Measurements from ENCODE around the gene THOP1.
A peak's percentile ranks its signal among the peaks of the same experiment; 100 is the strongest.

Gene THOP1

DNA sequence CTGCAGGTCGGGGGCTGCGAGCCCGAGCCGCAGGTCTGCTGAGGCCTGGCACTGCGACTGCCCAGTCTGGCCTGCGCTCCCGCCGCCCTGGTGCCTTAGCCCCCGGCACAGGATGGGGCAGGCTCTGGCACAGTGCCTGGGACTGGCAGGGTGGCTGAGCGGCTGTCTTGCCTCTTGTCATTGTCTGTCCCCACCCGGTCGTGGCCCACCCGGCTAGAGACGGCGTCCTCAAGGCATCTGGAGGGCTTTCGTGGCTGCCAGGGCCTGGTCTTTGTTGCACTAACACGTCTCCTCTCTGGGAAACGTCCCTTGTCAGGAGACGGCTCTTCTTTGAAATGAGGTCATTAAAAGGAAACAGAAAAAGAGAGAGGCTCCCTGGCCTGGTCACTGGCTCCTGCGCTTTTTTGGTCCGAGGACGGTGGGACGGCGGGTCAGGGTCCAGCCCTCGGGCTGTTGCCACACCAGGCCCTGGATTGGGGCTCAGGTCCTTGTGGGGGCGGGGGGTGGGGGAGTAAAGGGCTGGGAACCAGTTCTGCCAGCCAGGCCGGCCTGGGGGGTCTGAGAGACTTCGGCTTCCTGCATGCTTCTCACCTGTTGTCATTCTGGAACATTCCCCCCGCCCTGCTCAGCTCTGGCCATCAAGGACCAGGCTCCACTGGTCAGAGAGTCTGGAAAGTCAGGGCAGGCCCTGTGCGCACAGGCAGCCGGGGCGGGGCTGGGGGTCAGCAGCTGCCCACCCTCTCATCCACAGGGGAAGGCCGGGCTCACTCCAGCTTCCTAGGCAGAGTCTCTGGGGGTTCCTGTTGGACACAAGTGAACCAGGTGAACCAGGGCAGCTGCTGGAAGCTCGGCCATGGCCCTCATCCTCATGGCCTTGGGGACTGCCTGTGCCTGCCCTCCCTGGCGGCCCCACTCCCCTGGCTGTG lies 28.2 kb downstream of the THOP1 start:
- no peak overlapping the region for H3K27ac ChIP-seq
- no peak for DNase-seq (ENCODE audit: low read depth, low spot score)

DNA sequence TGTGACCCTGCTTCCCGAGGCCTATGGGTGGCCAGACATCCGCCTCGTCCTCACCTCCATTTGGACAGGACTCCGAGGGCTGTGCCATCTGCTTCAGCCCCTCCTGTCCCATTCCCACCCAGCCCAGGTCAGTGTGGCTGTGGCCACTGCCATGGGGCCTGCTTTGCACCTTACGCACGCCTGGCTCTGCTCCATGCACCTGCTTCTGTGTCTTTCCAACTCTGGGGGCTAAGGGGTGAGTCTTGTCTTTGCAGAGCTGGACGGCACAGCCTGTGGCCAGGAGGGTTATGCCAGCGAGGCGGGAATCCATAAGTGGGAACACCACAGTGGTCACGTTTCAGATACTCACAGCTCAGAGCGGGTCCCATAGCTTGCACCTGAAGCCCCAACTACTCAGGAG lies 29.1 kb downstream of the THOP1 start:
- no peak overlapping the region for H3K27ac ChIP-seq
- no peak for DNase-seq (ENCODE audit: low read depth, low spot score)

DNA sequence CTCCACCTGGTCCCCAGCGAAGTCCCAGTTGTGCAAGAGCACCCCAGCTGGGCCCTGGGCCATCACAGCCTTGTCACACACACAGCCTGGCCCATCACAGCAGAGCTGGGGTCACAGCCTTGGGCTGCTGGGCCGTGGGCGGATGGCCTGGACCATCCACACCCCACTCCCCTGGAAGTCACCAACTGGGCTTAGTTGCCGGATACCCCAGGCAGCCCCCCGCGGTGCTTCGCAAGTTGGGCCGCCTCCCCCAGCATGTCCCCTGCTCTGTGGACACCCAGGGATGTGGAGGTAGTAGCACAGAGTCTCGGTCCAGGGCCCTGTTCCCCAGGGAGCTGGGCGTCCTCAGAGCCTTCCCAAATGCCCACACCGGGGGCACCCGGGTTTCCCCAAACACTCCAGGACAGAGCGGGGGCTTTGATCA lies 29.9 kb downstream of the THOP1 start:
- DNase-seq (ENCODE audit: low read depth, low spot score) = no peak
- no peak overlapping the region for H3K27ac ChIP-seq

DNA sequence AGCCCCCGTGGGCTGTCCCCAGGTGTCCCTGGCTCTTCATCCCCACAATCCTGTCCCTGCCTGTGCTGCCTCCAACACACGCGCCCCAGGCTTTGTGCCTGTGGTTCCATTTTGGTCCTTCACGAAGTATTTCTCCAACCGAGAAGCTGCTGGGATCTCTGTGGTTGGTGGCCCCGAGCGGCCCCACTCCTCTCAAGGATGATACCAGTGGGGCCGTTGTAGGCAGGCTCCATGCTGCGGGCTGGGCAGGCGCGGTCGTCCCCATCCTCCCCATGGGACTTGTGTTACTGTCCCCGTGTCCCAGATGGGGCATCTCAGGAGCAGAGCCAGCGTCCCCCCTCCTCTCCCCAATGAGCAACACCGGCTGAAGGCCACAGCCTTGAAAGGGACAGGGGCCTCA lies 30.6 kb downstream of the THOP1 start:
- DNase-seq (ENCODE audit: low read depth, low spot score) = no peak
- no peak overlapping the region for H3K27ac ChIP-seq

DNA sequence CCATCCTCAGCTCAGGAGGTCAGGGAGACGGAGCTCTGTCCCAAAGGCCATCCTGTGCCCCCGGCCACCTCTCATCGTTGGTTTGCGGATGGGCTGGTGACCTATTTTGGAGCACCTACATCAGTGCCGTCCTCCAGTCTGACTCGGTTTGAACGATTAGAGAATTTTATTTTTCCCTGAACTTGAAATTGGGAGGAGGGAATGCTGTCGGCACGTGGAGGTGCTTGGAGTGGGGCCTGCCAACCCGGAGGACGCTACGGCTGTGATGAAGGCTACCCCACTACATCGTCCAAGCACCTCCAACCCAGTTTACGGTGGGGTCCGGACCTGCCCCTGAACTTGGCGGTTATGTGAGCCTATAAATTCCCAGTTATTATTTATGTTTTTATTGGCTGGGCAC lies 31.3 kb downstream of the THOP1 start:
- DNase-seq (ENCODE audit: low read depth, low spot score) = no peak
- no peak overlapping the region for H3K27ac ChIP-seq

DNA sequence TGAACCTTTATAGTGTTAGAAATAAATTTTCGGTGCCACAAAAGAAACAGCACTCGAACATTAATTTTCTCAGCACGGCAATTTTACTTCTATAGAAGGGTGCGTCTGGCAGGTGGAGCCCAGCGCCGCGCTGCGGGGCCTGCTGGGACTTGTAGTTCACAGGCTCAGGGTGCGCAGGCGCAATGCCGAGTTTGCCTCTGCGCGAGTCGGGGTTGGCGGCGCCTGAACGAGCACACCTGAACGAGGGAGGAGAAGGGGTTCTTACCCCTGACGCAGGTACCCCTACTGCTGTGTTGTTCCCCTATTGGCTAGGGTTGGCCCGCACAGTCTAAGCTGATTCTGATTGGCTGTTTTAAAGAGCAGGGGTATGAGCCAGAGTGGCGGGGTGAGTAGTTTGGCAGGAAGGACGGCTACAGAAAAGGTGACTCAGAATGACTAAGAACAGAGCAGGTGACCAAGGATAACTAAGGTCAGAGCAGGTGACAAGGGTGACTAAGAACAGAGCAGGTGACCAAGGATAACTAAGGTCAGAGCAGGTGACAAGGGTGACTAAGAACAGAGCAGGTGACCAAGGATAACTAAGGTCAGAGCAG lies 32.0 kb downstream of the THOP1 start:
- peak overlapping the region; percentile 45 for H3K27ac ChIP-seq
- DNase-seq (ENCODE audit: low read depth, low spot score) = peak; percentile 14

DNA sequence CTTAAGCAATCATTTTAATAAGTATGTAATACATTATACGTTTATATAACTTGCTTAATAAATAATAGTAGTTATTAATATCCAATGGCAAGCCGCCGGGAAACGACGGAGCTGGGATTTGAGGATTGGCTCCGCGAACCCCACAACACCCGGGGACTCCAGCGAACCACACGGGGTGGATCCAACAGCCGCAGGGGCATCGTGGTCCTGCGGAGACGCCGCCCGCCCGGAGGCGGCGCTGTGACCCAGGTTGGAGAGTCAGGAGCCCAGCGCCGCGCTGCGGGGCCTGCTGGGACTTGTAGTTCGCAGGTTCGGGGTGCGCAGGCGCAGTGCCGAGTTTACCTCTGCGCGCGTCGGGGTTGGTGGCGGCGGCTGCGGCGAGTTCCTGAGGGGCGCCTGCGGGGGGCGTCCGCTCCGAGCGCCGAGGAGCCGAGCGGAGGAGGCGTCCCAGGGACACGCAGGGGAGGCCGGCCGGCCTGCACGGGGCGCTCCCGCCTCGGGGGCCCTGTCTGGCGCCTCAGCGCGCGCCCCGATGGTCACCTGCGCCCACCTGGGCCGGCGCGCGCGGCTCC lies 34.3 kb downstream of the THOP1 start, which contains the start of gene ZNF554:
Gene ZNF554, plus strand, starts transcription at position 329 of the 572 bp plus-strand sequence. Its CDS starts 204 bp downstream, at position 533.
- H3K27ac ChIP-seq = peak within 1 kb of the TSS; percentile 45
- DNase-seq (ENCODE audit: low read depth, low spot score) = peak; percentile 73

DNA sequence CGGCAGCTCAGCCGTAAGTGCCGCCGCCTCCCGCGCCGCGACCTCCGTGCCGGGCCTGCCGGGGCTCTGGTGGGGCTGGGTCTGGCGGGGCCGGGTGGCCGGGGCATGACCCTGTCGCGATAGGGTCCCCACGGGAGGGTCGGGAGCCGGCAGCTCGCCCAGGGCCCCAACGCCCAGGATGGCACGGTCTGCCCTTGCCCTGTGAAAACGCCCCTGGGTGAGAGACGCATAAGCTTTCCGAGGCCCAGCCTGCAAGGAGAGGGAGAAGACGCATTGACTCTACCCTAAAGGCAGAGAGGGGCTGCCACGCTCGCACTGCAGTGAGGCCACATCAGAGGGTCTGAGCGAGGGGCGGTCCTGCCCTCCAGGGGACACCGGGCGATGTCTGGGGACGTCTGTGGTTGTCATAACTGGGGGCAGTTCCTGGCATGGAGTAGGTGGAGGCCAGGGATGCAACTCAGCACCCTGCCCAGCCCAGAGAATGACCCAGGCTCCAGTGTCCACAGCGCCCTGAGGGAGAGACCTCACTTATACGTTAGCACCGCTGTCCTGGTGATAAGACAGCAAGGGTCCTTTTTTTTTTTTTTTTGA lies 34.9 kb downstream of the THOP1 start:
- DNase-seq (ENCODE audit: low read depth, low spot score) = no peak
- H3K27ac ChIP-seq = no peak overlapping the region

DNA sequence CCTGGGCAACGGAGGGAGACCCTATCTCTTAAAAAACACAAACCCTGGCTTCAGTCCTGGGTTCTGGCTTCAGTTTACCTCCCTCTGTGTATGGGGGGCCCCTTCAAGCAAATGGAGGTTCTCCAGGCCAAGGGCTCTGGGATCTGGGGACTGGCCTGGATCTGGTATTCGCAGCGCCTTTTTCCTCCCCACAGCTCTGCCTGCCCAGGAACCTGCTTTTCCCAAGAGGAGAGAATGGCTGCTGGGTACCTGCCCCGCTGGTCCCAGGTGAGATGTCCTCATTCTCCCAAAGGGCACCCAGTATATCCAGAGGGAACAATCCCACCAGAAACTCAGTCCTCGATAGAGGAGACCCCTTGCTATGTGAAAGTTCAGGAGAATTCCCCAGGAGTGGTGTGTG lies 37.5 kb downstream of the THOP1 start:
- DNase-seq (ENCODE audit: low read depth, low spot score) = no peak
- no peak overlapping the region for H3K27ac ChIP-seq

DNA sequence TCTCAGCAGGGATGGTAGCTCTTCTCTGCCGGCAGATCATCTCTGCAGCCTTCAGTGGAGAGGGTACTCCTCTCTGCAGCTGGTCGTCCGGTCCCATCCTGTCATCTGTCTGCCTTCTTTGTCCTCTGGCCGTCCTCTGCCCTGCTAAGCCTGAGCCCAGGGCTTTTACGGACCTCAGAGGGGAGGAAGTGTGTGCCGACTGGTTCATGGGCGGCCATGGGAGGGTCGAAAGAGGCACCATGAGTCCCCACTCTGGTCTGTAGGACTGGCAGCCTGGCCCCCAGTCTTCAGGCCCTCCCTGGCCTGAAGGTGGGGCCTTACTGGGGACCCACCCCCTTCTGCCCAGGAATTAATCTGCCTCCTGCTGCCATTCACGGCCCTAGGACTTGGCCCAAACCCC lies 38.3 kb downstream of the THOP1 start:
- no peak for DNase-seq (ENCODE audit: low read depth, low spot score)
- no peak overlapping the region for H3K27ac ChIP-seq

DNA sequence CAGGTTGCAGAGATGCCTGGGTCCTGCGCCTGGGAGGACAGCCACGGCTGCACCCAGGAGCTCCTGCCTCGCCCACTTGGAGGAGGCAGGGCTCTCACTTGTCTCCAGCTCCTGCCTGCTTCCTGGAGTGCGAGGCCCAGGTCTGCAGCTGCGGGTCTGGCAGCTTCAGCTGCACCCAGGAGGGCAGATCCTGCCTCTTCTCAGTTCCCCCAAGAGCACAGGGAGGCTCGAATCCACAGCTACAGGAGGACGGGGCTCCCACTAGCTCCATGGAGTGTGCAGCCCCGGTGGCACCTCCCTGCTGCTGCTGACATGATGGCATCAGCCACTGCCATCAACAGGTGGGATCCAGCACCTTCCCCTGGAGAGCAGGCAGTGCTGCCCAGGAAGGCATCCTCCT lies 38.8 kb downstream of the THOP1 start:
- DNase-seq (ENCODE audit: low read depth, low spot score) = no peak
- no peak overlapping the region for H3K27ac ChIP-seq

DNA sequence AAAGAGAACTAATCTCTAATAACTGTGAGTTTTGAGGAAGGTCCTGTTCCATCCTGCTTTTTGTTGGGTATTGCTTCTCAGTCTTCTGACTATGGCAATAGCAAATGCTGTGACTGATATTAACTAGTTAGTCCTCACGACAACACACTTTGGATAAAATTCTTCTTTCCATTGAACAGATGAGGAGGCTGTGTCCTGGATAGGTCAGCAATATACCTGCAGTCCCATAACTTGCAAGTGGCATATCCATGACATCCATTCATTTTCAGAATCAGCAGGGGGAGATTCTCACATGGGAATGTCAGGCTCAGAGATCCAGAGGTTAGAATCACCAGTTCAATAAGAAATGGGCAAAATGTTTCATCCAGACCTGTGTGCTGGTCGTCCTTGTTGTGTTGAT lies 41.7 kb downstream of the THOP1 start:
- H3K27ac ChIP-seq = no peak overlapping the region
- DNase-seq (ENCODE audit: low read depth, low spot score) = no peak

DNA sequence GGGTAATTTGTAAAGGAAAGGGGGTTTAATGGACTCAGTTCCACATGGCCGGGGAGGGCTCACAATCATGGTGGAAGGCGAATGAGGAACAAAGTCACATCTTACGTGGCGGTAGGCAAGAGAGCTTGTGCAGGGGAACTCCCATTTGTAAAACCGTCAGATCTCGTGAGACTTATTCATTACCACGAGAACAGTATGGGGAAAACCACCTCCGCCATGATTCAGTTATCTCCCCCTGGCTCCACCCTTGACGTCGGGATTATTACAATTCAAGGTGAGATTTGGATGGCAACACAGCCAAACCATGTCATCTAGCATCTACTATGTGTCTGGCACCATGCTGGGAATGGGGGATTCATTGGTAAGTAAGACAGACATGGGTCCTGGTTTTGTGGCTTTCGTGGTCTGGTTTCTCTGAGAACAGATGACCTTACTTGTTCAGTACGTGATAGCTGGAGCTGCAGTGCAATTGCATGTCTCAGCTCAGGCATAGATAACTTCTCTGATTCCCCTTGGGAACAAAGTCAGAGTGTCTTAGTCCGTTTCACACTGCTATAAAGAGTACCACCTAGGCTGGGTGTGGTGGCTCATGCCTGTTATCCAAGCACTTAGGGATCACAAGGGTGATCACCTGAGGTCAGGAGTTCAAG lies 42.7 kb downstream of the THOP1 start:
- H3K27ac ChIP-seq = no peak overlapping the region
- DNase-seq (ENCODE audit: low read depth, low spot score) = no peak

DNA sequence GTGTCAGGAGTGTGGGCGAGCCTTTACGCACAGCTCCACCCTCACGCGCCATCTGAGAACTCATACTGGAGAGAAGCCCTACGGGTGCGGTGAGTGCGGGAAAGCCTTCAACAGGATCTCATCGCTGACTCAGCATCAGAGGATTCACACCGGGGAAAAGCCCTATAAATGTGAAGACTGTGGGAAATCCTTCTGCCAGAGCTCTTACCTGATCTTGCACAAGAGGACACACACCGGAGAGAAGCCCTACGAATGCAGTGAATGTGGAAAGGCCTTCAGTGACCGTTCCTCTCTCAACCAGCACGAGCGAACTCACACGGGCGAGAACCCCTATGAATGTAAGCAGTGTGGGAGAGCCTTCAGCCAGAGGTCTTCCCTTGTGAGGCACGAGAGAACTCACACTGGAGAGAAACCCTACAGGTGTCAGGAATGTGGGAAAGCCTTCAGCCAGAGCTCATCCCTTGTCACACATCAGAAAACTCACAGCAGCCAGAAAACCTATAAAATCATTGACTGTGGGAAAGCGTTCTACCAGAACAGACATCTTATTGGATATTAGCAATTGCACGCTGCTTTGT lies 49.1 kb downstream of the THOP1 start:
- no peak overlapping the region for H3K27ac ChIP-seq
- no peak for DNase-seq (ENCODE audit: low read depth, low spot score)

DNA sequence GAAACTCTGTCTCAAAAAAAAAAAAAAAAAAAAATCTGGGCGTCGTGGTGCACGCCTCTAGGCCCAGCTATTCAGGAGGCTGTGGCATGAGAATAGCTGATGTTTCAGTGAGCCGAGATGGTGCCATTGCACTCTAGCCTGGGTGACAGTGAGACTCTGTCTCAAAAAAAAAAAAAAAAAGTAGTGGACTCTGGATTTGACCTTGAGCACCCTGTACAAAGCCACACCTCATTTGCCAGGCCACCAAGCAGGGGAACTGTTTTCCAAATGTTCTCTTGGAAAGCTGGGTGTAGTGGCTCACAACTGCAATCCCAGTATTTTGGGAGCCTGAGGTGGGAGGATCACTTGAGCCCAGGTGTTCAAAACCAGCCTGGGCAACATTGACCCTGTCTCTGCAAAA lies 52.1 kb downstream of the THOP1 start:
- DNase-seq (ENCODE audit: low read depth, low spot score) = no peak
- H3K27ac ChIP-seq = no peak overlapping the region

DNA sequence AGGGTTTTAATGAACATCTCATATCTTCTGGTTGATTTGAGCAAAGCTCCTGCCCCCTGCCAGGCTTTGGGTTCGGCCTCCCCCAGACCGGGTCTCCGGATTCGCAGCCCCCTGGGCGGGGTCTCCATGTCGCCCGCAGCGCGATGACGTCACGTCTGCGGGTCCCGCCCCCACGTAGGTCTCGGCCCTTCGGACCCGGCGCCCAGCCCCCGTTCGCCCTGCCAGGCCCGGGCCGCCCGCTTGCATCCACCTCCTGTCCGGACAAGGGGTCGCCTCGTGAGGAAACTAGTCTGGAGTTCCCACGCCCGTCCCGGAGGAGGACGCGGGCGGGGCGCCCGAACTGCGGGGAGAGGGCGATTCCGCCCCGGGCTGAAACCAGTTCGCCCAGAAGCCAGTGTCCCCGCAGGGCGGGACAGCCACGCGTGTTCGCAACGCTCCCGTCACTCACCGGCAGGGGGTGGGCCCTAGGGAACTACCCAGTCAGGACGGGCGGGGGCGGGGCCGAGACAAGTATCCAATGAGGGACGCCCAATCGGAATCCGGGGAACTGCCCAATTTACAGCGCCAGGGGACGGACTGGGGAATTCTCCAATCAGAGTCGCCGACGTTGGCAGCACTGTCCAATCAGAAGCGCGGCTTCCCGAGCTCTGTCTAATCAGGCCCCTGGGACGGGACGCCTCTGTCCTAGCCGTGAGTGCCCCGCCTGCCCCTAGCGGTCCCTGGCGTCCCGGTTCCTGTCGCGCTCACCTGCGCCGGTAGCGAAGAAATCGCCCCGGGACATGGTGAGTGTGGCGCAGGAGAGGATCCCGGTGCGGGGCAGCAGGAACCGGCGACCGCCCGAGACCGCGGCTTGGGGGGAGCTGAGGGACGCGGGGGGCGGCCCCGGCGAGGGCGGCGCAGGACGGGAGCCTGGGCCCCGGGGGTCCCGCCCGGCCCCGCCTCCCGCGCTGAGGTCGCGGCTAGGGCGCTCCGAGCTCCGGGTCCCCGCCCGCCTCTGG lies 55.8 kb downstream of the THOP1 start, which contains the start of gene ZNF555:
Gene ZNF555, plus strand, starts transcription at position 682 of the 998 bp plus-strand sequence. Its CDS starts 98 bp downstream, at position 780.
- H3K27ac ChIP-seq = peak within 1 kb of the TSS; percentile 50
- DNase-seq (ENCODE audit: low read depth, low spot score) = peak; percentile 93

DNA sequence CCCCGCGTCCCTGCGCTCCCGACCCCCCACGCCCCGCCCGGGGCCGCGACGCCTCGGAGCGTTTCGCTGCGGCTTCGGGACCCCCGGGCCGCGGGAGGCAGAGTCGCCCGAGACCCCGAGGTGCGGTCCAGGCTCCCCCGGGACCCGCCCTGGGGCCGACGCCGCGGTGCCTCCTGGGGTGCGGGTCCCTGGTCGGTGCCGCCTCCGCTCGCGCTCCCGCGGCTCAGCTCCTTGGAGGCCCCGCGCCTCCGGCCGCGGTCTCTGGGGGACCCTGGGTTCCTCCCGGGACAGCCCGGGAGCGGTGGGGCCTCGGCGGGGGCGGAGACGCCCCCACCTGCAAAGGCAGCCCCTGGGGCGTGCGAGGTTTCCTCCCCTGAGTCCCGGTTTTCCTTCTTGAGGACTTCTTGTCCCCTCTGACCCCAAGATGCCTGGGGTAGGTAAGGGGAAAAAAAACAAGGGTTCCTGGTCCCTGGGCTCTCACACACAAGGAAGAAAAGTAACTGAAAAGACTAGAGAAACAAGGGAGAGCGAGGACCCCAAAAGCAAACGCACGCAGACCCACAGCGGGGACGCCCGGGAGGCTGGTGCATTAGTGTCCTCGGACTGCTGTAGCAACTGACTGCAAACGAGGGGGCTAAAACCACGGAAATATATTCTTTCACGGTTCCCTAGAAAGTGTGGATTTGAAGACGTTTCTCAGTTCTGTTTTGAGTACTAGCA lies 56.7 kb downstream of the THOP1 start:
- no peak for DNase-seq (ENCODE audit: low read depth, low spot score)
- H3K27ac ChIP-seq = no peak overlapping the region

DNA sequence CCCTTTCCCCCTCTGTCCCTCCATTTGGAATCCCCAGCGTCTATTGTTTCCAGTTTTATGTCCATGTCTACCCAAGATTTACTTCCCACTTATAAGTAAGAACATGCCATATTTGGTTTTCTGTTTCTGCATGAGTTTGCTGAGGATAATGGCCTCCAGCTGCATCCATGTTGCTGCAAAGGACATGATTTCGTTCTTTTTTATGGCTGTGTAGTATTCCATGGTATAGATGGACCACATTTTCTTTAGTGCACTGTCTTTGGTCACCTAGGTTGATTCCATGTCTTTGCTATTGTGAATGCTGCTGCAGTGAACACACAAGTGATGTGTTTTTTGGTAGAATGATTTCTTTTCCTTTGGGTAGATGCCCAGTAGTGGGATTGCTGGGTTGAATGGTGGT lies 59.8 kb downstream of the THOP1 start:
- no peak for DNase-seq (ENCODE audit: low read depth, low spot score)
- no peak overlapping the region for H3K27ac ChIP-seq
